HEK293 (cell line): Measurements from ENCODE around the gene NEK11.

Experiments
- CTCF ChIA-PET: fragments of 350-600 bp; formaldehyde crosslinking; extraction: SDS; loops from one replicate; lab custom pipeline; 2021; ENCODE audit warnings: antibody characterized with exemption; lab: Yijun Ruan, JAX
- POLR2A ChIA-PET: fragments of 300-600 bp; formaldehyde crosslinking; extraction: SDS; loops from one replicate; lab custom pipeline; 2020; ENCODE audit warnings: antibody characterized with exemption, inconsistent platforms; lab: Yijun Ruan, JAX
- H3K27ac ChIP-seq: fragments of 200-500 bp; sonication (Bioruptor generic); 2 replicates; pipeline ENCODE4 v1.5.1; 2014; ENCODE audit warnings: low read depth, low read length, control low read depth, inconsistent platforms; ENCODE audit errors: extremely low read depth
- H3K36me3 ChIP-seq, 2 experiments: fragments of 200-500 bp in 1 of 2; sonication (Bioruptor generic) in 1 of 2; 1 replicate in 1 of 2; 2 replicates in 1 of 2; pipeline ENCODE4 v1.5.1; 2014 to 2017; ENCODE audit warnings: inconsistent platforms in 2 of 2, low read length in 2 of 2; ENCODE audit not compliant: control insufficient read depth in 2 of 2, insufficient read depth in 1 of 2
- H3K4me1 ChIP-seq: fragments of 200-500 bp; sonication (Bioruptor generic); 2 replicates; pipeline ENCODE4 v1.5.1; 2014; ENCODE audit warnings: mild to moderate bottlenecking, low read length, inconsistent platforms; ENCODE audit not compliant: control insufficient read depth, insufficient read depth
- H3K4me3 ChIP-seq: 2 replicates; pipeline ENCODE4 v1.5.1; 2011; ENCODE audit warnings: low read depth, mild to moderate bottlenecking, control low read depth, low read length, moderate library complexity
- H3K9me3 ChIP-seq: fragments of 200-500 bp; sonication (Bioruptor generic); 2 replicates; pipeline ENCODE4 v1.5.1; 2014; ENCODE audit warnings: low read depth, low read length, inconsistent platforms; ENCODE audit not compliant: control insufficient read depth, insufficient read depth
- ZNF174 ChIP-seq: fragments of 450-650 bp; formaldehyde crosslinking; IDR thresholded peaks from 2 replicates; pipeline ENCODE4 v1.5.0; 2017; ENCODE audit warnings: missing biosample characterization, mild to moderate bottlenecking, missing genetic modification characterization
- ZNF274 ChIP-seq, 2 experiments: fragments of 200-500 bp in 1 of 2; fragments of 450-650 bp in 1 of 2; sonication (Bioruptor generic) in 1 of 2; formaldehyde crosslinking in 1 of 2; IDR thresholded peaks; 2 replicates each; pipeline versions ENCODE4 v1.5.1 to v1.6.1; 2014 to 2016; ENCODE audit warnings: borderline replicate concordance in 1 of 2, inconsistent platforms in 1 of 2, low read length in 1 of 2, missing biosample characterization in 1 of 2, missing genetic modification characterization in 1 of 2
- ZNF292 ChIP-seq: fragments of 450-650 bp; formaldehyde crosslinking; IDR thresholded peaks from 2 replicates; pipeline ENCODE4 v1.5.1; 2016; ENCODE audit warnings: low read depth, missing biosample characterization, missing genetic modification characterization, borderline replicate concordance
- ZNF366 ChIP-seq: fragments of 450-650 bp; formaldehyde crosslinking; conservative IDR thresholded peaks from 2 replicates; pipeline ENCODE4 v1.5.1; 2016; ENCODE audit warnings: missing biosample characterization, missing genetic modification characterization
- ZNF391 ChIP-seq: fragments of 450-650 bp; formaldehyde crosslinking; IDR thresholded peaks from 2 replicates; pipeline ENCODE4 v1.5.1; 2016; ENCODE audit warnings: low read depth, missing biosample characterization, missing genetic modification characterization, borderline replicate concordance
- ZNF501 ChIP-seq: fragments of 450-650 bp; formaldehyde crosslinking; IDR thresholded peaks from 2 replicates; pipeline ENCODE4 v1.5.1; 2016; ENCODE audit warnings: missing biosample characterization, missing genetic modification characterization
- ZNF670 ChIP-seq: fragments of 450-650 bp; formaldehyde crosslinking; IDR thresholded peaks from 2 replicates; pipeline ENCODE4 v1.5.1; 2016; ENCODE audit warnings: missing biosample characterization, missing genetic modification characterization, low read depth
- ZNF843 ChIP-seq: fragments of 450-650 bp; formaldehyde crosslinking; IDR thresholded peaks from 2 replicates; pipeline ENCODE4 v1.5.1; 2016; ENCODE audit warnings: missing biosample characterization, missing genetic modification characterization
- ZSCAN30 ChIP-seq: fragments of 450-650 bp; IDR thresholded peaks from 2 replicates; pipeline ENCODE4 v1.5.1; 2018; ENCODE audit warnings: missing biosample characterization, mild to moderate bottlenecking, missing genetic modification characterization, moderate library complexity
- TF ChIP-seq, protein P1 (sequence below): fragments of 450-650 bp; formaldehyde crosslinking; IDR thresholded peaks from 2 replicates; pipeline ENCODE4 v1.5.1; 2016; ENCODE audit warnings: missing biosample characterization, missing genetic modification characterization
- TF ChIP-seq, protein P2 (sequence below): fragments of 450-650 bp; formaldehyde crosslinking; conservative IDR thresholded peaks from 2 replicates; pipeline ENCODE4 v1.5.1; 2016; ENCODE audit warnings: low read depth, missing biosample characterization, missing genetic modification characterization
- TF ChIP-seq, protein P3 (sequence below): fragments of 450-650 bp; formaldehyde crosslinking; IDR thresholded peaks from 2 replicates; pipeline ENCODE4 v1.5.1; 2016; ENCODE audit warnings: missing biosample characterization, missing genetic modification characterization, low read depth

Gene NEK11

DNA sequence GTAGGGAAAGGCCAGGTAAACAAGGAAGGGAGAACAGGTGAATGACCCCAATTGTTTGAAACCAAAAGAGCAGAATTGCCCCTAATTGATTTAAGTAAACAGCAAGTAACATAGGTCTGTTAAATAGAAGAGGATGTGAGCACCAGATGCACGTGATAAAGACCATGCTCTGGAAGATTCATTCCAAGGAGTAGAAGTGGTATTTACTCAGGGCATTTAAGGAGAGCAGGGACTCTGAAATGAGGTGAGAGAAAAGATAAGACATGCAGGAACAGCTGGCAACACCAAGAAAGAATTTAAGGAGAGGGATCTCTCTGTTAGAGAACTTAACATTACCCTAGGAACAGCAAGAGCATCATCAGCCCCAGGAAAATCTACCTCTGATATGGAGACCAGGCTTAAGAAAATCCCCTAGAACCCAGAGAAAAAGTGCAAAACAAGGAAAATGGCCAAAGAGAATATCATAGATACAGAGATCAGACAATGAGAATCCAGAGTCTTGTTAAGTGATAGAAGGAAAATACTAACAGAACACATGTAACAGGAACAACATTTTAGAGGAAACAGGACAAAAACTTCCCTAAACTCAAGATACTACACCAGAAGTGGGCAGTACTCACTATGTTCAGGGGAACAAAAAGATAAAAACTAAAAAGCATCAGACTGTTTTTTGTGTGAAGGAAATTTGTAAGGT lies 361.3 kb downstream of the NEK11 start (continued):
- TF ChIP-seq ZSCAN30 (tag by site-specific recombination) (no peak), ZNF366 (tag by site-specific recombination) (no peak)

DNA sequence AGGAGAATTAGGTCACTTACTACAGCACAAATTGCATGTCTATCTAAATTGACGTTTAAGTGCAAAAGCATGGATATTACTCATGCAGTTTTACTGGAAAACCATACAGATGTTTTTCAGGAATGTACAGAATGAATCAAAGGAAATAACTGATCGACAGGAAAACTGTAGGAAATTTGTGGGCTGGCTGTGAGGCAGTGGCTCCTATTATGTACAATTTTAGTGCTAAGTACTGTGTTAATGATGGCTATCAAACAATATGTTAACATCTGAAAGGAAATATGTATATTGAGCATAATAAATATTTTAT lies 361.8 kb downstream of the NEK11 start:
- Histone ChIP-seq H3K4me3 (no peak overlapping the region), H3K9me3 (no peaks in the 10 kb centered on the region), H3K27ac (no peak overlapping the region), H3K36me3 (peaks cover 0 to 28% of the 10 kb centered on the region in 2 experiments; a peak in 1 of 3 replicates), H3K4me1 (no peaks in the 10 kb centered on the region)
- TF ChIP-seq ZNF391 (tag by site-specific recombination): no peak
- TF ChIP-seq, protein P1, sequence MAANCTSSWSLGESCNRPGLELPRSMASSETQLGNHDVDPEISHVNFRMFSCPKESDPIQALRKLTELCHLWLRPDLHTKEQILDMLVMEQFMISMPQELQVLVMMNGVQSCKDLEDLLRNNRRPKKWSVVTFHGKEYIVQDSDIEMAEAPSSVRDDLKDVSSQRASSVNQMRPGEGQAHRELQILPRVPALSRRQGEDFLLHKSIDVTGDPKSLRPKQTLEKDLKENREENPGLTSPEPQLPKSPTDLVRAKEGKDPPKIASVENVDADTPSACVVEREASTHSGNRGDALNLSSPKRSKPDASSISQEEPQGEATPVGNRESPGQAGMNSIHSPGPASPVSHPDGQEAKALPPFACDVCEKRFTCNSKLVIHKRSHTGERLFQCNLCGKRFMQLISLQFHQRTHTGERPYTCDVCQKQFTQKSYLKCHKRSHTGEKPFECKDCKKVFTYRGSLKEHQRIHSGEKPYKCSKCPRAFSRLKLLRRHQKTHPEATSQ (tag by site-specific recombination): no peak
- TF ChIP-seq, protein P2, sequence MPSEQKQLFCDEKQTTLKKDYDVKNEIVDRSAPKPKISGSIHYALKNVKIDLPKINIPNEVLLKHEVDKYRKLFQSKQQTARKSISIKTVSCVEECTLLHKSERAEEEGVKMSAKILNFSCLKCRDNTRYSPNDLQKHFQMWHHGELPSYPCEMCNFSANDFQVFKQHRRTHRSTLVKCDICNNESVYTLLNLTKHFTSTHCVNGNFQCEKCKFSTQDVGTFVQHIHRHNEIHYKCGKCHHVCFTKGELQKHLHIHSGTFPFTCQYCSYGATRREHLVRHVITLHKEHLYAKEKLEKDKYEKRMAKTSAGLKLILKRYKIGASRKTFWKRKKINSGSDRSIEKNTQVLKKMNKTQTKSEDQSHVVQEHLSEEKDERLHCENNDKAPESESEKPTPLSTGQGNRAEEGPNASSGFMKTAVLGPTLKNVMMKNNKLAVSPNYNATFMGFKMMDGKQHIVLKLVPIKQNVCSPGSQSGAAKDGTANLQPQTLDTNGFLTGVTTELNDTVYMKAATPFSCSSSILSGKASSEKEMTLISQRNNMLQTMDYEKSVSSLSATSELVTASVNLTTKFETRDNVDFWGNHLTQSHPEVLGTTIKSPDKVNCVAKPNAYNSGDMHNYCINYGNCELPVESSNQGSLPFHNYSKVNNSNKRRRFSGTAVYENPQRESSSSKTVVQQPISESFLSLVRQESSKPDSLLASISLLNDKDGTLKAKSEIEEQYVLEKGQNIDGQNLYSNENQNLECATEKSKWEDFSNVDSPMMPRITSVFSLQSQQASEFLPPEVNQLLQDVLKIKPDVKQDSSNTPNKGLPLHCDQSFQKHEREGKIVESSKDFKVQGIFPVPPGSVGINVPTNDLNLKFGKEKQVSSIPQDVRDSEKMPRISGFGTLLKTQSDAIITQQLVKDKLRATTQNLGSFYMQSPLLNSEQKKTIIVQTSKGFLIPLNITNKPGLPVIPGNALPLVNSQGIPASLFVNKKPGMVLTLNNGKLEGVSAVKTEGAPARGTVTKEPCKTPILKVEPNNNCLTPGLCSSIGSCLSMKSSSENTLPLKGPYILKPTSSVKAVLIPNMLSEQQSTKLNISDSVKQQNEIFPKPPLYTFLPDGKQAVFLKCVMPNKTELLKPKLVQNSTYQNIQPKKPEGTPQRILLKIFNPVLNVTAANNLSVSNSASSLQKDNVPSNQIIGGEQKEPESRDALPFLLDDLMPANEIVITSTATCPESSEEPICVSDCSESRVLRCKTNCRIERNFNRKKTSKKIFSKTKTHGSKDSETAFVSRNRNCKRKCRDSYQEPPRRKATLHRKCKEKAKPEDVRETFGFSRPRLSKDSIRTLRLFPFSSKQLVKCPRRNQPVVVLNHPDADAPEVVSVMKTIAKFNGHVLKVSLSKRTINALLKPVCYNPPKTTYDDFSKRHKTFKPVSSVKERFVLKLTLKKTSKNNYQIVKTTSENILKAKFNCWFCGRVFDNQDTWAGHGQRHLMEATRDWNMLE: no peak
- POLR2A ChIA-PET: no interaction called here
- CTCF ChIA-PET: no interaction called here

DNA sequence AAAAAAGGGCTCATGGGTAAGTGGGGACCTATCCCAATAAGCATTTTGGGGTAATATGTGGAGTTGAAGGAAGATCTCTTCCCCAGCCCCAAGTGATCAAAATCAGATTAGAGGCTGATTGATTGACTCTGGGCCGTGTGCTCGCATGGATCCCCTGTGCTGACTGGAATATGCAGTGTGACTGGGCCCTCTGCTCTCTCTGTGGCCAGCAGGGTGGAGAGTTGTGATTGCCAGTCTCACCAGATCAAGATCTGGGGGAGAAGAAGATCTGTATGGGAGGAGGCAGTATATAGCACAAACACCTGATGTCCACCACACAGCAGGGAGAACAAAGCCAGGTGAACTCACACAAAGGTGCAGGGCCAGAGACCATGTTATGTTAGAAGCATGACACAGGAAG lies 363.7 kb downstream of the NEK11 start:
- ChIA-PET CTCF (interaction anchor here (0.7 kb wide), 1 partner anchor 10 kb away, joined by 3 read pairs; no protein-coding TSS in a partner anchor), POLR2A (no interaction called here)
- H3K27ac ChIP-seq: no peak overlapping the region
- no peaks in the 10 kb centered on the region for H3K4me1 ChIP-seq
- no peak overlapping the region for H3K4me3 ChIP-seq
- H3K9me3 ChIP-seq: no peaks in the 10 kb centered on the region
- TF ChIP-seq ZNF274 (IDR thresholded peaks at IDR 0.05; ENCODE audit: low read length): no peak
- TF ChIP-seq ZNF274 (tag by site-specific recombination; IDR thresholded peaks at IDR 0.05; ENCODE audit: borderline replicate concordance): no peak
- TF ChIP-seq, protein P3, sequence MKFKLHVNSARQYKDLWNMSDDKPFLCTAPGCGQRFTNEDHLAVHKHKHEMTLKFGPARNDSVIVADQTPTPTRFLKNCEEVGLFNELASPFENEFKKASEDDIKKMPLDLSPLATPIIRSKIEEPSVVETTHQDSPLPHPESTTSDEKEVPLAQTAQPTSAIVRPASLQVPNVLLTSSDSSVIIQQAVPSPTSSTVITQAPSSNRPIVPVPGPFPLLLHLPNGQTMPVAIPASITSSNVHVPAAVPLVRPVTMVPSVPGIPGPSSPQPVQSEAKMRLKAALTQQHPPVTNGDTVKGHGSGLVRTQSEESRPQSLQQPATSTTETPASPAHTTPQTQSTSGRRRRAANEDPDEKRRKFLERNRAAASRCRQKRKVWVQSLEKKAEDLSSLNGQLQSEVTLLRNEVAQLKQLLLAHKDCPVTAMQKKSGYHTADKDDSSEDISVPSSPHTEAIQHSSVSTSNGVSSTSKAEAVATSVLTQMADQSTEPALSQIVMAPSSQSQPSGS (tag by site-specific recombination): no peak
- no peak for TF ChIP-seq ZNF292 (tag by site-specific recombination)
- no peak for TF ChIP-seq ZNF501
- no peak for TF ChIP-seq ZNF174 (tag by site-specific recombination)
- TF ChIP-seq ZNF843 (tag by site-specific recombination): no peak
- TF ChIP-seq ZNF670 (tag by site-specific recombination): no peak
- peaks cover 0 to 10% of the 10 kb centered on the region in 2 experiments; a peak in 1 of 3 replicates for H3K36me3 ChIP-seq
